LHCN-M2 (cell line): ENCODE results near the gene CD7. TPM values are rescaled to one million over a fixed set of nuclear protein-coding genes. Genes with fewer than 3 reads are reported as not detected.

Source experiments
- DNase-seq: peaks from one replicate; pipeline ENCODE4 v3.0.0-alpha.2; 2012; ENCODE audit warnings: low read depth
- total RNA-seq: library from RNA; depleted of rRNA; stranded (reverse); fragments of >200 nt; gene quantifications from 2 replicates; pipeline ENCODE4 v1.2.3, GENCODE V29; 2014

The CD7 gene
- total RNA-seq, 1 experiment from 2014 or later: 0.92 TPM

DNA sequence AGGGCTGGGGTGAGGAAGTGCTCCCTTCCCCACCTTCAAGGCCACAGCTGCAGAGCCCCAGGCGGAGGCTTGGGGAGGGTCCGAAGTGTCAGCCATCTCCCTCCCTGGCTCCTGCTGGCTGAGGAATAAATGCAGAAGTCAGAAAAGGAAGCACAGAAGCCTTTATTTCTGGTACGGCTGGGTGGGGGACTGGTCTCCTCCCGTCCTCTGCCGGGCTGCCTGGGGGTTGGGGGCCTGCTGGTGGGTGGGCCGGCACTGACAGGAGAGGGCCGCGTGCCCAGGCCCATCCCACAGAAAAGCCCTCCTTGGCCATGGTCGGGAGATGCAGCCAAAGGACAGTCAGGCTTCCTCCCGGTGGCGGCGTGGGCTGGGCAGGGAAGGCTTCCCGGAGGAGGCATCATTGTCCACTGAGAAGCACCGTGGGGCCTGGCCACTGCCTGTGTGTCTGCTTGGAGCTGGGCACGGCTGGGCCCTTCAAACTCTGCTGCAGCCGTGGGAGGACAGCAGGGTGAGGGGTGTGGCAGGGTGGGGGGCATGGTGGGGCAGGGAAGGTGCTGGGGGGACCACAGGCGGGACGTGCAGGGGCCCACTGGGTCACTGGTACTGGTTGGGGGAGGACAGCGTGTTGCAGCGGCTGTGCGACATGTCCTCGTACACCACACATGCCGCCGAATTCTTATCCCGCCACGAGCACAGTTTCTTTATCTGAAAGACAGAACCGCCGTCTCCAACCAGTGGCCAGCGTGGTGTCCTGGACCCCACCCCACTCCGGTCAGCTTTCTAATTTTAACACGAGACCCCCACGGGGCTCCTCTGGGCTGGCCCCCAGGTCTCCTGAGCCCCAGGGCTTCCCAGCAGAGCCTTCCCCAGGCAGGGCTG is 2.4 kb downstream of the CD7 start:
- no peak for DNase-seq

DNA sequence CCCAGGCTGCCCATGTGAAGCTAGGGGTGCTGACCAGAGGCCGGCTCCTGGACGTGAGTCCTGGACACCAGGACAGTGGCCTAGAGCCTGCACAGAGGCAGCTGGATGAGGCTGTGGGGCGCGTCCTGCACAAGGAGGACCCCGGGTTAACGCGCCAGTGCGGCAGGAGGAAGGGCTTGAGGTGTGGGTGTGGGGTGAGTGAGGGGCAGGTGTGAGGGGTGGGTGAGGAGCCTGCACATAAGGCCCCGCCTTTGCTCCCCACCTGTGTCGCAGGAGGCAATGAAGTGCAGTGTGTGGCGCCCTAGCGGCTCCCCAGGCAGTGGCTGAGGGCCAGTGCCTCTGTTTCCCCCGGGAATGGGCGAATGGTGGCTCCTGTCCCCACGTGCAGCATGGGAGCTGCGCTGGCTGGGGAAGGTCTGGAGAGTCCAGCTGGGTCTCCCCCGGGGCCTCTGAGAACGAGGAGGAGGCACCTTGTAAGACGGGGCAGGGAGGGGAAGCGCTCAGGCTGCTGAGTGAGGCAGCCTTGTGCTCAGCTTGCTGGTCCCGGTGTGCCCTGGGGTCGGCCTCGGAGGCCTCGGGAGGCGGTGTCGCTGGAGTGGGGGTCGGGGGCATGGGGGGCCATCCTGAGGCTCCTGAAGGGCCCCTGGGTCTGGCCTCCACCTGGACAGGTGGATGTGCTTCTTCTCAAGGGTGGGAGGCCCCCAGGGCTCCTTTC is 3.2 kb downstream of the CD7 start:
- DNase-seq: no peak

DNA sequence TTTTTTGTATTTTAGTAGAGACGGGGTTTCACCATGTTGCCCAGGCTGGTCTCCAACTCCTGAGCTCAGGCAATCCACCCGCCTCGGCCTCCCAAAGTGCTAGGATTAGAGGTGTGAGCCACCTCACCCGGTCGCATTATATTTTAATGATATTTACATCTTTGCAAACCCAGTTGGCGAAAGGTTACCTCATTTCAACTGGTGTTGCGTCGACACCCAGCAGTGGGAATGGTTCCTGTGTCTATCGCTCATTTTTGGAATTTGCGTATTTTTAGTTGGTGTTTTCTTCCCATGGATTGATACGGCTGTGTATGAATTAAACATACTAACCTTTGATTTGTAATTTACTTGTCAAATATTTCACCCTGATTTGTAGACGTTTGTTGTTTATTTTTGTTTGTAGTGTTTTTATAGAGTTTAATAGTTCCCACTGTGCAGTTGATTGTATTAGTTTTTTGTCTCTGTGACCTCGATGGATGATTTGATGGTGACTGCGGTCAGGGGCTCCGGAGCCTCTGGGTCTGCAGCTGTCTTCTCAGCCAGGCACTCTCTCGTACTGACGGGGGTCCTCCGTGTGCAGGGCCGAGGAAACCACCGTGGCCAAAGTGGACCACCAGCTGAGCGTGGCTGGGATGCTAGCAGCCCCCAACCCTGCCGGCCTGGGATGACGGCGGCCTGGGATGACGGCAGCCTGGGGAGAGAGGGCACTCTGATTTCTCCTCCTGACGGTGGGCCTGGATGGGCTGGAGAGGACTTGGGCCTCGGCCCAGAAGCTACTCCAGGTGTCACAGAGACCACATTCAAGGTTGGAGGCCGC is 4.0 kb downstream of the CD7 start:
- no peak for DNase-seq

GRCh38 chr17:82311971-82312370 is 5.4 kb downstream of the CD7 start:
- DNase-seq: no peak

DNA sequence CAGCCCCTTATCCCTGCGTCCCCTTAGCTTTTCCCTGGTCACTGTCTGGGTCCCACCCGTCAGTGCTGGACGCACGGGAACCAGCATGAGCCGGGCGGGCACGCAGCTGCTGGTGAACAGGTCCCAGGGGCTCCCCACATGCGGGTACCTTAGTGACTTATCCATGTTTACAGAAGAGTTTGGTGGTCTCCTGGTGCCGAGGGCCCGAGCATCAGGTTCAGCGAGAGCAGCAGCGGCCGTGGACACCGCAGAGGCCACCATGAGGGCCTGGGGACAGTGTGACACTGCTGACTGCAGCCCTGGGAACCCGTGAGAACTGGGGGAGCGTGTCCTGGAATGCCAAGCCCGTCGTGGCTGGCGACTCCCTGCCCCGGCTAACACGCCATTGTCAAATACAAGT is 6.5 kb downstream of the CD7 start:
- no peak for DNase-seq

DNA sequence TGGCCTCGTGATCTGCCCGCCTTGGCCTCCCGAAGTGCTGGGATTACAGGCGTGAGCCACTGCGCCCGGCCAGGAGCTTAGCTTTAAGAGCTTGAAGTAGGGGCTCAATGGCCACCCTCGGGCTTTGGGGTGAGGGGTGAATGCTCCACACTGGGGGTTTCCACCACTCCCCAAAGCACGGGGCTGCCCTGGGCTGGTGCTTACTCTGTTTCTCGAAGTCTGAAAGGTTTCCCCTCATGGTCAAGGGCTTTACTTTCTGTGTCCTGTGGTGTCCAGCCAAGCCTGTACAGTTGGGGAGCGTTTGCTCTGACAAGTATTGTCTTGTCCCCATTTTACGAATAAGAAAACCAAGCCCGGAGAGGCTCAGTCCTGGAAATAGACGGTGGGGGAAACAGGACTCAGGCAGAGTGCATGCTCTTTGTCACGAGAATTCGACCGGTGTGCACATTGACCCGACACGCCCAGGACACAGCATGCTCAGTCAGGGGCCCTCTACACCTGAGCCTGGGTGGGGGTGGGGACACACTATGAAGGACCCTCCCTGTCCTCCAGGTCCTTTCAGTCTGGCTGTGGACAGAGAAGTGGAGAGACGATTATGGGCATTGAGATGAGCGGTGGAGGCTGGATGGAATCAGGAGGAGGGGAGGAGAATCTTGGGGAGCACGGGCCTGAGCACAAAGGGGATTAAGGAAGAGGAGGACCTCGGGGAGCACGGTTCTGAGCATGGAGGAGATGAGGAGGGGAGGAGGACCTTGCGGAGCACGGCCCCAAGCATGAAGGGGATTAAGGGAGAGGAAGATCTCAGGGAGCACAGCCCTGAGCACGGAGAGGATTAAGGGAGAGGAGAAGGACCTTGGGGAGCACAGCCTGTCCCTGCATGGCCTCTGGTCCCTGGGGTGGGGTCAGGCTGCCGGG is 7.5 kb downstream of the CD7 start:
- DNase-seq: no peak

GRCh38 chr17:82305727-82306300 is 11.6 kb downstream of the CD7 start:
- no peak for DNase-seq

GRCh38 chr17:82304826-82305726 is 12.3 kb downstream of the CD7 start:
- DNase-seq: no peak

DNA sequence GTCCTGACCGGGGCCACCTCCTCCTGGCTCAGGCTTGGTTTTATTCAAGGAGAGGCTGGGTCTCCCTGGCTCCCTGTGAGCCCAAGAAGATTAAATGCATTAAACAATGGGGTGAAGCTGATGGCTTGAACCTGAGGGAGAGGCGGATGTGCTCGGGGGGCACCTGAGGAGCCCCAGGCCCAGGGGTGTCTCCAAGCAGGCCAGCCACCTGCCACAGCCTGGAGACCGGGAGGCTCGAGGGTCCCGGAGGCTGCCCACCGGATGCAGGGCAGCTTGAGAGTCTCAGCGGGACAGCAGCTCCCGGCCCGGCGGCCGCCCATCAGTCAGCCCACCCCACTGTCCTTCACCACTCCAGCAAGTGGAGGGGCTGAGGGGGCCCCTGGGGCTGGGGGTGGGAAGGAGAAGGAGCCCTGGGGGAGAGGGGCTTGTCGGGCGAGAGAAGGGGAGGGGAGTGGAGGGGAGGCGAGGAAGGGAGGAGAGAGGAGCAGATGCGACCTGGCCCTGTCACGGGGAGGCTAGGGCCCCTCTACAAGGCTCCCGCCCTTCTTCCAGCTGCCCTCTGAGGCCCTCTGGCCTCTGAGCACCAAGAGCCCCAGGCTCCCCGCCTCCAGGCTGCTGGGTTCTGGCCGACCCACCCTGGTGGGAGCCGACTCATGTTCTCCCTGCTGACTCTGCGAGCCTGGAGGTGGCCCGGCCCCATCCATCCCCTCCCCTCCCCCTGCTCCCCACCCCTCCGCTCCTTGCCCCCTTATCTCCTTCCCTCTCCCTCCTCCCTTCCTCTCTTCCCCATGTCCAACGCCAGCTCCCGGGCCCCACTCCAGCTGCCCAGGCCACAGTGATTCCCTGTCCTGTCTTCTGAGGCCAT is 13.2 kb downstream of the CD7 start:
- no peak for DNase-seq

GRCh38 chr17:82302991-82303943 is 14.1 kb downstream of the CD7 start:
- DNase-seq: no peak

DNA sequence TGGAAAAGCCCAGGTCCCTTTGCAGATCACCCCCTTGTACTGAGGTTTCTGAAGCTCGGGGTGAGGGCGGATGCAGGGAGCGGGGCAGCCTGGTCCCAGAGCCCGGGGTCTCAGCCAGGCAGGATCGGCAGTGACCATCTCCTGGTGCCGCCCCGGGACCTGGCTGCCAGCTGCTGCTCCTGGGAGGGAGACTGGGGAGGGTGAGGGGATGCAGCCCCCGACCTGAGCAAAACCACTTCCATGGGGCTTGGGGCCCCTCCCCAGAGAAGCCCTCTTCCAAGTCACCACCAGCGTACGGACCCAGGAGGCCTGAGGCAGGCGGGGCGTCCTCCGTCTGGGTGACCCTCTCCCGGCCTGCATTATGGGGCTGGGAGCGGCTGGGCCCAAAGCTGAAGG is 14.8 kb downstream of the CD7 start:
- DNase-seq: no peak

GRCh38 chr17:82301916-82302567 is 15.4 kb downstream of the CD7 start:
- DNase-seq: no peak

DNA sequence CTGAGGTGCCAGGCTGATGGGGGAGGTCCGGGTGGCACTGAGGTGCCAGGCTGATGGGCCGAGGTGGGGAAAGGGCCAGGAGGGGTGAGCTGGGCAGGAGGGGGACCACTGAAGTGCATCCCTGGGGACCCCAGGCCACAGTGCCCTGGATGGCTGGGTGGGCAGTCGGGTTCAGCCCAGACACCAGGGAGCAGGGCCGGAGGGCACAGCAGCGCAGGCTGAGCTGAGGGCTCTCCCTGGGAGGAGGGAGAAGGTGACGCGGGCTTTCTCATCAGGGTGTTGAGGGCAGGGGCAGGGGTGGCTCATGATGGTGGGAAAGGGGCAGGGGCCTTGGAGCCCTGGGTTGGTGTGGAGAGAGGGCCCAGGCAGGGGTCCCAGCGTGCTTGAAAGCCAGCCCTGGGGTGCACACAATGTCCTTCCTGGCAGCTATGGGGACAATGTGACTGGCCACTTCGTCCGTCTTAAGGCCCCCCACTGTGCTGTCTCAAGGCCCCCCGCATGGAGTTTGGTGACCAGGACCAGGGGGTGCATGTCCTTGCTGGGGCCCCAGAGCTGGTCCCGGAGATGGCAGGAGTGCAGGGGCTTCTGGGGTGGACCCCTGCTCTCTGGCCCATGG is 16.0 kb downstream of the CD7 start:
- DNase-seq: no peak

DNA sequence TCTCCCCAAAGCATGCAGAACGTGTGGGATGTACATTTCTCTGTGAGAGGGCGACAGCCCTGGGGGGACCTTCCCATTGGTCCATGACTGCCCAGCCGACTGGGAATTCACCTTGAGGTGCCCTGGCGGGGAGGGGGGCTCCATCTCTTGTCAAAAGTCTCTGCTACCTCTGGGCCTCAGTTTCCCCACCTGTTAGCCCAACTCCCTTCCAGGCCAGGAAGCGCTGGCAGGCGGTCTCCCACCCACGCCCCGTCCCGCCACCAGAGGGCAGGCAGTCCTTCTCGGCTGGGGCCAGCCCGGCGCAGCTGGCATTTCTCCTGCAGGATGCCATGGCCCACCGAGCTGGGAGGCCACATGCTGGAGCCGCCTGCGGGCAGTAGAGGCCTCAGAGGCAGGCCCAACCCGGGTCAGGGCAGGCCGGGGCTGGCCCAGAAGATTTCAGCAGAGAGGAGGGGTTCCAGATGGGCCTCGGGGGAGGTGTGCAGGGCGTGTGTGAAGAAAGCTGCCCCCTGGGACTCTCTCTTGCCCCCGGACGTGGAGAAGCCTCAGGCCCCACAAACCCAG is 16.6 kb downstream of the CD7 start:
- peak; percentile 66 for DNase-seq

DNA sequence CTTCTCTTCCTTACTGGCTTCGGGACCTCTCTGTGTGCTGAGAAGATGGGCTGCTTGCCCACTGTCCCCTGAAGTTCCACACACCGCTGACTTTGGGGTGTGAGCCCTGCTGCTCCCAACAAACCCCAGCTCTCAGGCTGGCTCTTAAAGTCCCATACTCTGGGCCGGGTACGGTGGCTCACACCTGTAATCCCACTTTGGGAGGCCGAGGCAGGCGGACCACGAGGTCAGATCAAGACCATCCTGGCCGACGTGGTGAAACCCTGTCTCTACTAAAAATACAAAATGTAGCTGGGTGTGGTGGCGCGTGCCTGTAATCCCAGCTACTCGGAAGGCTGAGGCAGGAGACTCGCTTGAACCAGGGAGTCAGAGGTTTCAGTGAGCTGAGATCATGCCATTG is 17.2 kb downstream of the CD7 start:
- no peak for DNase-seq

DNA sequence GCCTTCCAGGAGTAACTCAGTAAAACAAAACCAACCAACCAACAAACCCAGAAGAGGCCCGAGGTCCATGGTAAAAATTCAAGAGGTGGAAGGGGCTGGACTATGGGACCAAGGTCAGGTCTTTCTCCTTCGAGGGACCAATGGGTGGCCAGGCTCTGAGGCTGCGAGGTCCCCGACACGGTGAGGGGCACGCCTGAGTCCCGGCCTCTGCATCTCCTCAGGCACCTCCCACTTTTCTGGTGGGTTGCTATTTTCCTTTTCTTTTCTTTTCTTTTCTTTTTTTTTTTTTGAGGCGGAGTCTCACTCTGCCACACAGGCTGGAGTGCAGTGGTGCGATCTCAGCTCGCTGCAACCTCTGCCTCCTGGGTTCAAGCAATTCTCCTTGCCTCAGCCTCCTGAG is 18.0 kb downstream of the CD7 start:
- DNase-seq: no peak
